Measurements from ENCODE around the gene AFF4. TPM values are rescaled to one million over a fixed set of nuclear protein-coding genes. Genes with fewer than 3 reads are reported as not detected.
"Not testable (repeated sequence)": the region's sequence is repeated elsewhere in the genome, so short reads cannot be mapped to it uniquely, and the experiment has no call there.

AFF4 gene
- total and polyA plus RNA-seq, 2 of the 4 experiments (the other 2 are of a cell fraction) = 27.3 to 57.2 TPM

GRCh38 chr5:132961123-132961815, 2.2 kb downstream of the AFF4 start:
- H4K8ac ChIP-seq (ENCODE audit: low read depth in 2 of 2, low read length in 2 of 2); H3K56ac ChIP-seq (ENCODE audit: extremely low read depth, insufficient read depth, low read length); ATAC-seq (ENCODE audit: low read depth); H2AK5ac ChIP-seq (ENCODE audit: low read depth, low read length); H3K36me3 ChIP-seq (ENCODE audit: control insufficient read depth, insufficient read depth, low read length); intact Hi-C loops (cut with micrococcal nuclease); H3K27ac ChIP-seq (ENCODE audit: insufficient read depth, low read length); H3K4me1 ChIP-seq (ENCODE audit: control insufficient read depth, insufficient read depth, low read length); H3K18ac ChIP-seq (ENCODE audit: low read depth, low read length); H2BK120ac ChIP-seq (ENCODE audit: low read depth, low read length); H2BK15ac ChIP-seq (ENCODE audit: low read depth, low read length); dilution Hi-C loops (cut with HindIII; ENCODE audit: low sequenced_read_pairs, unreplicated experiment); in situ Hi-C loops (cut with MboI; ENCODE audit: low sequenced_read_pairs); DNase-seq; H3K23ac ChIP-seq (ENCODE audit: low read depth, low read length); CTCF ChIA-PET; H3K27me3 ChIP-seq (ENCODE audit: control insufficient read depth, insufficient read depth, low read length); H3K4ac ChIP-seq (ENCODE audit: low read depth, low read length); H2AK9ac ChIP-seq (replicated peaks; ENCODE audit: low read depth, low read length, poor library complexity); H2AFZ ChIP-seq (replicated peaks; ENCODE audit: low read length, poor library complexity); H2BK20ac ChIP-seq (ENCODE audit: low read depth, low read length); H4K5ac ChIP-seq (ENCODE audit: low read depth, low read length); POLR2A ChIA-PET (ENCODE audit: unreplicated experiment); H3K9me1 ChIP-seq (ENCODE audit: insufficient read depth, low read length); H3K9me3 ChIP-seq (ENCODE audit: control insufficient read depth, insufficient read depth, low read length); BruUV-seq (replicated peaks); H4K91ac ChIP-seq (ENCODE audit: insufficient read depth, low read depth, low read length): not testable (repeated sequence)
- Histone ChIP-seq H3K14ac (replicated peaks; ENCODE audit: low read depth, low read length) (peak overlapping the region; percentile 22; the same call in 1 of the 2 replicates), H4K20me1 (ENCODE audit: insufficient read depth, low read length) (peaks cover 63% of the 10 kb centered on the region), H3K4me2 (ENCODE audit: low read depth, low read length) (peak overlapping the region; percentile 92), H2BK5ac (ENCODE audit: low read depth, low read length, poor library complexity, severe bottlenecking) (peak overlapping the region; percentile 99), H3K4me3 (ENCODE audit: insufficient read depth, low read depth, low read length) (peak overlapping the region; percentile 84), H3K9ac (ENCODE audit: low read depth, low read length) (peak overlapping the region; percentile 100; the same call in 1 of the 2 replicates), H3K79me1 (ENCODE audit: low read depth in 1 of 2, low read length in 2 of 2) (peaks cover 0 to 16% of the 10 kb centered on the region in 2 experiments; a peak in 2 of 4 replicates)
- WGBS, 2 experiments (ENCODE audit: extremely low coverage in 2 of 2, insufficient read length in 1 of 2) = 100% methylated on average over 5 of the region's 11 CpGs; no CpG with 5 or more reads in 1 of the 2 experiments

- H2AK5ac ChIP-seq (ENCODE audit: low read depth, low read length); H3K4me3 ChIP-seq (ENCODE audit: insufficient read depth, low read depth, low read length); intact Hi-C loops (cut with micrococcal nuclease); H2BK15ac ChIP-seq (ENCODE audit: low read depth, low read length); H2AK9ac ChIP-seq (replicated peaks; ENCODE audit: low read depth, low read length, poor library complexity); H3K27ac ChIP-seq (ENCODE audit: insufficient read depth, low read length); CTCF ChIA-PET; POLR2A ChIA-PET (ENCODE audit: unreplicated experiment); H4K5ac ChIP-seq (ENCODE audit: low read depth, low read length); H3K4me1 ChIP-seq (ENCODE audit: control insufficient read depth, insufficient read depth, low read length); H3K18ac ChIP-seq (ENCODE audit: low read depth, low read length); H4K91ac ChIP-seq (ENCODE audit: insufficient read depth, low read depth, low read length); H3K9ac ChIP-seq (ENCODE audit: low read depth, low read length); in situ Hi-C loops (cut with MboI; ENCODE audit: low sequenced_read_pairs); DNase-seq; H2BK5ac ChIP-seq (ENCODE audit: low read depth, low read length, poor library complexity, severe bottlenecking); H3K27me3 ChIP-seq (ENCODE audit: control insufficient read depth, insufficient read depth, low read length); BruUV-seq (replicated peaks); H3K14ac ChIP-seq (replicated peaks; ENCODE audit: low read depth, low read length); H2BK20ac ChIP-seq (ENCODE audit: low read depth, low read length); H2BK120ac ChIP-seq (ENCODE audit: low read depth, low read length); H3K4ac ChIP-seq (ENCODE audit: low read depth, low read length); ATAC-seq (ENCODE audit: low read depth); H3K56ac ChIP-seq (ENCODE audit: extremely low read depth, insufficient read depth, low read length); H4K8ac ChIP-seq (ENCODE audit: low read depth in 2 of 2, low read length in 2 of 2); H3K4me2 ChIP-seq (ENCODE audit: low read depth, low read length); H2AFZ ChIP-seq (replicated peaks; ENCODE audit: low read length, poor library complexity); H3K23ac ChIP-seq (ENCODE audit: low read depth, low read length); dilution Hi-C loops (cut with HindIII; ENCODE audit: low sequenced_read_pairs, unreplicated experiment); H3K9me3 ChIP-seq (ENCODE audit: control insufficient read depth, insufficient read depth, low read length): not testable (repeated sequence)
- peaks cover 17% of the 10 kb centered on the region for H3K36me3 ChIP-seq (ENCODE audit: control insufficient read depth, insufficient read depth, low read length)
- H4K20me1 ChIP-seq (ENCODE audit: insufficient read depth, low read length) = peaks cover 94% of the 10 kb centered on the region
- H3K79me1 ChIP-seq (ENCODE audit: low read depth in 1 of 2, low read length in 2 of 2) = peaks cover 4 to 35% of the 10 kb centered on the region in 2 experiments; a peak in 3 of 4 replicates
- WGBS, 2 experiments (ENCODE audit: extremely low coverage in 2 of 2, insufficient read length in 1 of 2) = no CpG with 5 or more reads among the region's 6 CpGs
- peaks cover 23% of the 10 kb centered on the region for H3K9me1 ChIP-seq (ENCODE audit: insufficient read depth, low read length)
Observed at GRCh38 chr5:132956166-132956799, 7.2 kb downstream of the AFF4 start.
